ENCODE measurements around the gene AGXT. TPM values are rescaled to one million over a fixed set of nuclear protein-coding genes. Genes with fewer than 3 reads are reported as not detected.
A peak's percentile ranks its signal among the peaks of the same experiment; 100 is the strongest.

AGXT gene
- not detected for total RNA-seq

- Histone ChIP-seq H3K27me3 (no peaks in the 10 kb centered on the region), H3K4me1 (no peaks in the 10 kb centered on the region), H3K36me3 (no peaks in the 10 kb centered on the region), H3K9me3 (no peaks in the 10 kb centered on the region), H3K27ac (no peak within 1 kb of the TSS), H3K4me3 (no peak within 1 kb of the TSS)
- intact Hi-C loops (cut with DNase I), result no loop called here
- DNase-seq (ENCODE audit: extremely low spot score in 2 of 2), result no peak
- TF ChIP-seq POLR2A (IDR thresholded peaks at IDR 0.05) (no peak), CTCF (IDR thresholded peaks at IDR 0.05) (no peak), POLR2AphosphoS5 (IDR thresholded peaks at IDR 0.05; ENCODE audit: insufficient read depth in 1 of 2, low read depth in 1 of 2) (no peak)
Measured at GRCh38 chr2:240868286-240869108, at the start of gene AGXT. Gene AGXT, plus strand, starts transcription at chr2:240868824. Its CDS starts 42 bp downstream, at chr2:240868866.

- Histone ChIP-seq H3K4me1 (peaks cover 24% of the 10 kb centered on the region), H3K27ac (no peak overlapping the region), H3K4me3 (peak overlapping the region; percentile 9 to 48), H3K36me3 (no peaks in the 10 kb centered on the region), H3K27me3 (peaks cover 3% of the 10 kb centered on the region), H3K9me3 (no peaks in the 10 kb centered on the region)
- TF ChIP-seq POLR2AphosphoS5 (IDR thresholded peaks at IDR 0.05; ENCODE audit: insufficient read depth in 1 of 2, low read depth in 1 of 2) (no peak), CTCF (IDR thresholded peaks at IDR 0.05) (no peak), POLR2A (IDR thresholded peaks at IDR 0.05) (no peak)
- intact Hi-C loops (cut with DNase I), result no loop called here
- peak in 1 of 2 donors; percentile 87 for DNase-seq (ENCODE audit: extremely low spot score in 2 of 2)
Measured at GRCh38 chr2:240819126-240819857, 49.3 kb upstream of the AGXT start.

- Histone ChIP-seq H3K36me3 (no peaks in the 10 kb centered on the region), H3K4me1 (peaks cover 24% of the 10 kb centered on the region), H3K9me3 (no peaks in the 10 kb centered on the region), H3K27ac (no peak within 1 kb of the TSS), H3K4me3 (peak within 1 kb of the TSS; percentile 9 to 48), H3K27me3 (peaks cover 3% of the 10 kb centered on the region)
- peak in 1 of 2 donors; percentile 58 for DNase-seq (ENCODE audit: extremely low spot score in 2 of 2)
- intact Hi-C loops (cut with DNase I), result no loop called here
- TF ChIP-seq CTCF (IDR thresholded peaks at IDR 0.05) (no peak), POLR2A (IDR thresholded peaks at IDR 0.05) (no peak), POLR2AphosphoS5 (IDR thresholded peaks at IDR 0.05; ENCODE audit: insufficient read depth in 1 of 2, low read depth in 1 of 2) (no peak)
Measured at GRCh38 chr2:240819858-240820606, 48.6 kb upstream of the AGXT start, which contains the start of gene KIF1A. Gene KIF1A, minus strand, starts transcription at chr2:240820219. Its CDS starts 22,467 bp downstream, at chr2:240797752.

GRCh38 chr2:240820607-240821428 is 47.8 kb upstream of the AGXT start:
- Histone ChIP-seq H3K27me3 (peaks cover 8% of the 10 kb centered on the region), H3K27ac (no peak overlapping the region), H3K36me3 (no peaks in the 10 kb centered on the region), H3K9me3 (no peaks in the 10 kb centered on the region), H3K4me3 (peak overlapping the region in 1 of 2 donors; percentile 48), H3K4me1 (peaks cover 24% of the 10 kb centered on the region)
- no peak for DNase-seq (ENCODE audit: extremely low spot score in 2 of 2)
- intact Hi-C loops (cut with DNase I), result no loop called here
- TF ChIP-seq POLR2AphosphoS5 (IDR thresholded peaks at IDR 0.05; ENCODE audit: insufficient read depth in 1 of 2, low read depth in 1 of 2) (no peak), CTCF (IDR thresholded peaks at IDR 0.05) (no peak), POLR2A (IDR thresholded peaks at IDR 0.05) (no peak)

All from vagina (tissue), 2 donors.